ENCODE measurements around the gene IDE.
"Not testable (repeated sequence)": the region's sequence is repeated elsewhere in the genome, so short reads cannot be mapped to it uniquely, and the experiment has no call there.

Gene IDE

GRCh38 chr10:92492748-92493240 lies 81.1 kb downstream of the IDE start:
- no peak for DNase-seq (ENCODE audit: low spot score)

GRCh38 chr10:92490387-92490786 lies 83.5 kb downstream of the IDE start:
- DNase-seq (ENCODE audit: low spot score), result peak; percentile 8

GRCh38 chr10:92486637-92487036 lies 87.3 kb downstream of the IDE start:
- no peak for DNase-seq (ENCODE audit: low spot score)

DNA sequence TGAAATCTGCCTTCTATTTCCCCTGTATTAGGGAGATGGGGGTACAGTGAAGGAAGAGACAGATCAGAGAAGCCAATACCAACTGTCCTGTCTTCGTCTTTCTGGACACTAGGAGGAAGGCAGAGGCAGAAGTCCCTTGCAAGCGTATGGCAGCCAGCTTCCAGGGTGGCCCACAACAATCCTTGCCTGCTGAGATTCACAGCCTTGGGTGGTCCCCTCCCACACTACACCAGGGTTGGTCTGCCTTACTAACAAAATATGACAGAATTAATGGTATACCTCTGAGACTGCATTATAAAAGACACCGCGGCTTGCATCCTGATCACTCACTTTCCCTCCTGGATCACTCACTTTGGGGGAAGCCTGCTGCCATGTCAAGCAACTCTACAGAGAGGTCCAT lies 90.4 kb downstream of the IDE start:
- DNase-seq (ENCODE audit: low spot score), result no peak

DNA sequence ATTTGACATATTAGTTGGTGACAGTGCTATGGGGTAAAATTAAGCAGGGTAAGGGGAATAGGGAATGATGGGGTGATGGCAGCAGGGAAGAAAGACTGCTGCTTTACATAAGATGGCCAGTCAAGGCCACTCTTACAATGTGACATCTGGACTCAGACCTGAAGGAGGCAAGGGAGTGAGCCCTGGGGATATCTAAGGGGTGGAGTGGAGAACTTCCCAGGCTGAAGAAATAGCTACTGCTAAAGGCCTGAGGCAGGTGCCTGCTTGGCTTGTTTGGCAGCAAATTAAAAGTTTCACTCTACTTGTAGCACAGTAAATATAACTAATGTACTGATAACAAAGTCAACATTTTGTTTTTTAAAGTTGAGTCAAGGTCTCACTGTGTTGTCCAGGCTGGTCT lies 93.5 kb downstream of the IDE start:
- DNase-seq (ENCODE audit: low spot score), result no peak

DNA sequence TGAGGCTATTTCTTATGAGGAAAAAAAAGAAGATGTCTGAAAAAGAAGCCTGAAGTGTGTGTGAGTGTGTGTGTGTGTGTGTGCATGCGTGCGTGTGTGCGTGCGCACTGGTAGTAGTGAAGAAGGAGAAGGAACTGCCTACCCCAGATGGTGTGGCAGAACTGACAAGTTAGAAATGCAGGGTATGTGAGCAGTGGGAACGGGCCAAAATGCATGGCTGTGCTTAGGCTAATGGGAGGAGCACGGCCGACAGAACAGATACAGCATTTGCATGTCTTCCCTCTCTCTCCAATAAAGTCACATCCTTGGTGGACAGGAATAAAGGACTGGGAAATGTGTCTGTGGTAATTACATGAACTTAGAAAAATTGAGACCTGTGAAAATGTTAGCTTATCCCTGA lies 94.3 kb downstream of the IDE start:
- DNase-seq (ENCODE audit: low spot score), result no peak

DNA sequence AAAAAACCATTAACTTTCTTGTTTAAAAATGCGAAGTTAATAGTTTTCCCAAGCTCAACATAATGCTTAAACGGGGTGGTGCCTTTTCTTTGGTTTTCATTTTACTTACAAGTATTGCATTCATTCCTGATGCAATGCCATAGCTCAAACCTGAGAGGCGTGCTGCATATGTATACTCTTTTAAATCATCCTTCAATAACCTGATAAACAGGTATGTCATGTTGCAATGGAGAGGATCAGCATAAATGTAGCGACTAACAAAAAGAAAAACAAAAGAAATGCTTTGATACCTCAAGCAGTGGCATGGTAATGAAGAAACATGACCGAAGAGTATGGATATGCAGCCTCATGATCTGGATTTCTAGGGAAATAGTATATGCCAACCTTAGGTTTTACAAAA lies 95.4 kb downstream of the IDE start:
- DNase-seq (ENCODE audit: low spot score), result no peak

DNA sequence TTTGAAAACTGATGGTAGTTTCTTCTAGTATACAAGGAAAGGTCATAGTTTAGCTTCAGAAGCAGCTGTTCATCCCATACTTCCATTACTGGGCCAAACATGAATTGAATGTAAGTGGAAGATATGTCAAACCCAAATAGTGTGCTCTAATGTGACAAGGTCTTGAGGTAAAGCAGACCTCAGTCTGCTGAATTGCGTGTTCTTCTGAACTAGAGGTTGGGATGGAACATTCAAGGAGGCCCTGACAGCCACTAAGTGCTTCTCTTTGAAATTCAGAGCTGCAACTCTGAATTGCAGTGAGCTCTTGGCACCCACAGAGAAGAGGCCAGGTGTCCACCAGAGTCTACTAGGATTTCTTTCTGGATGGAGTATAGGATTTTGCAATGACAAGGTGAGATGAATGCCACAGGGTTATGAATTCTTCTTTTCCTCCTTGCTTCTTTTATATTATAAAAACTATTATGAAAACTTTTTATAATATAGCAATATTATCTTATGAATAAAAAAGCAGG lies 98.5 kb downstream of the IDE start:
- no peak for DNase-seq (ENCODE audit: low spot score)

DNA sequence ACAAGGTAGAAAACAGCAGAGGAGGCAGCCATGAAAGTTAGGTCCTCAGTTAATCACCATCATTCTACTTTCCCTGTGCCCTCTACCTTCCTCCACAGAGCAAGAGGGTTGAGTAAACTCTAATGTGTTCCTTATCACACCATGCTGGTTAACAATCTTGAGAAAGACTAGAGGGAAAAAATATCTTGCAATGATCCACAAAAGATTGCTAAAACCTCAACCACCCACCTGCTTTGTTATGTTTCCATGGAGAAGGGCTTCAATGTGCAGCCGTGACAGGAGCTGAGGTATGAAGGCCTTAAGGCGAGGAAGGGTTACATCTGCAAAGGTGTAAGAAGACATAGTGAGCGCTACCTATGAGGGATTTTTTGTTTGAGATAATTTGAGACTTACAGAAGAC lies 103.9 kb downstream of the IDE start:
- no peak for DNase-seq (ENCODE audit: low spot score)

- no peak for DNase-seq (ENCODE audit: low spot score)
Measured at GRCh38 chr10:92464364-92464763, 109.5 kb downstream of the IDE start.

GRCh38 chr10:92463582-92463981 lies 110.3 kb downstream of the IDE start:
- no peak for DNase-seq (ENCODE audit: low spot score)

DNA sequence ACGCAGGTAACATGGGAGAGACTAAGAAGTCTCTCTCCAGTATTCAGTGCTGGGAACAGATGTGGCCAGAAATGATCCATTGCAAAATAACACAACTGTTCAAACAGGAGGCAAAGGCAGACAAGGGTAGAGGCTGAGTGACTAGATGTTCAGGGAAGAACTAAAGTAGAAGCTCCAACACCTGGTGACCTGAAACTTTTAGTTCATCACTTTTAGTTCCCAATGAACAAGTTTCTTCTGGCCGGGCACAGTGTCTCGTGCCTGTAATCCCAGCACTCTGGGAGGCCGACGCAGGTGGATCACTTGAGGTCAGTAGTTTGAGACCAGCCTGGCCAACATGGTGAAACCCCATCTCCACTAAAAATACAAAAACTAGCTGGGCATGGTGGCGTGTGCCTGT lies 118.9 kb downstream of the IDE start:
- not testable (repeated sequence) for DNase-seq (ENCODE audit: low spot score)

- no peak for DNase-seq (ENCODE audit: low spot score)
Measured at GRCh38 chr10:92452313-92452712, 121.6 kb downstream of the IDE start.

- DNase-seq (ENCODE audit: low spot score), result no peak
Measured at GRCh38 chr10:92451431-92451830, 122.5 kb downstream of the IDE start.

- DNase-seq (ENCODE audit: low spot score), result no peak
Measured at GRCh38 chr10:92450896-92451295, 123.0 kb downstream of the IDE start.

- no peak for DNase-seq (ENCODE audit: low spot score)
Measured at GRCh38 chr10:92440578-92440977, 133.3 kb downstream of the IDE start.

- DNase-seq (ENCODE audit: low spot score), result no peak
Measured at GRCh38 chr10:92438220-92438619, 135.7 kb downstream of the IDE start.

DNA sequence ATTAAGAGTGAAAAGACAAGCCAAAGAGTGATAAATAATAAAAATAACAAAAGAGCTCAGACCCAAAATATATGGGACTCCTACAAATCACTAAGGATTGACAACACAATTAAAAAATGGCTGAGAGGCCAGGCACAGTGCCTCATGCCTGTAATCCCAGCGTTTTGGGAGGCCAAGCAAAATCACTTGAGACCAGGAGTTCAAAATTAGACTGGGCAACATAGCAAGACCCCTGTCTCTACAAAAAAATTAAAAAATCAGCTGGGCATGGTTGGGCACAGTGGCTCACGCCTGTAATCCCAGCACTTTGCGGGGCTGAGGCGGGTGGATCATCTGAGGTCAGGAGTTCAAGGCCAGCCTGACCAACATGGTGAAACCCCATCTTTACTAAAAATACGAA lies 137.3 kb downstream of the IDE start:
- no peak for DNase-seq (ENCODE audit: low spot score)

DNA sequence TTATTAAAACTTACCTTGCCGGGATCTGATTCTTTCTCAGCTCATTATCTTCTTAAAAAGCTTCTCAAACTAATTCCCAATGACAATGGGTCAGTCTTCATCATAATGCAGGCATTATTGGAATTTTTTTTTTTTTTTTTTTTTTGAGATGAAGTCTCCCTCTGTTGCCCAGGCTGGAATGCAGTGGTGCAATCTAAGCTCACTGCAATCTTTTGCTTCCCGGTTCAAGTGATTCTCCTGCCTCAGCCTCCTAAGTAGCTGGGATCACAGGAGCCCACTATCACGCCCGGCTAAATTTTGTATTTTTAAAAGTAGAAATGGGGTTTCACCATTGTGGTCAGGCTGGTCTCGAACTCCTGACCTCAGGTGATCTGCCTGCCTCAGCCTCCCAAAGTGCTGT lies 137.8 kb downstream of the IDE start:
- not testable (repeated sequence) for DNase-seq (ENCODE audit: low spot score)

GRCh38 chr10:92434385-92434784 lies 139.5 kb downstream of the IDE start:
- no peak for DNase-seq (ENCODE audit: low spot score)

GRCh38 chr10:92432596-92432995 lies 141.3 kb downstream of the IDE start:
- no peak for DNase-seq (ENCODE audit: low spot score)

- no peak for DNase-seq (ENCODE audit: low spot score)
Measured at GRCh38 chr10:92430103-92430502, 143.8 kb downstream of the IDE start.

DNA sequence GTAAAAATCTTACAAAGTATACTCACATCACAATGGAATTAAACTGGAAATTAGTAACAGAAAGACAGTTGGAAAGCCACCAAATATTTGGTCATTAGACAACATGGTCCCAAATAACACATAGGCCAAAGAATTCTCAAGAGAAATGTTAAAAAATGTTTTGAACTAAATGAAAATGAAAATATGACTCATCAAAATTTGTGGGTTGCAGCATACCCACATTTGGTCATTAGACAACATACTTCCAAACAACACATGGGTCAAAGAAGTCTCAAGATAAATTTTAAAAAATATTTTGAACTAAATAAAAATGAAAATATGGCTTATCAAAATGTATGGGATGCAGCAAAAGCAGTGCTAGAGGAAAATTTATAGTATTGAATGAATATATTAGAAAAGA lies 152.3 kb downstream of the IDE start:
- no peak for DNase-seq (ENCODE audit: low spot score)

GRCh38 chr10:92420546-92421275 lies 153.2 kb downstream of the IDE start:
- DNase-seq (ENCODE audit: low spot score), result no peak
